HG03066 (cell line): ENCODE results near the gene PODNL1.

Experiments
- ATAC-seq: cut with Tn5 transposase; IDR thresholded peaks from one replicate; pipeline ENCODE4 v1.9.1; 2021; ENCODE audit warnings: low read depth; ENCODE audit not compliant: unreplicated experiment

PODNL1 gene

GRCh38 chr19:13938301-13939064, at the start of gene PODNL1:
PODNL1 (minus strand) TSS chr19:13938417; CDS start chr19:13938181, 236 bp downstream.
- ATAC-seq = no peak

GRCh38 chr19:13987101-13987890, 49.1 kb upstream of the PODNL1 start:
- no peak for ATAC-seq

DNA sequence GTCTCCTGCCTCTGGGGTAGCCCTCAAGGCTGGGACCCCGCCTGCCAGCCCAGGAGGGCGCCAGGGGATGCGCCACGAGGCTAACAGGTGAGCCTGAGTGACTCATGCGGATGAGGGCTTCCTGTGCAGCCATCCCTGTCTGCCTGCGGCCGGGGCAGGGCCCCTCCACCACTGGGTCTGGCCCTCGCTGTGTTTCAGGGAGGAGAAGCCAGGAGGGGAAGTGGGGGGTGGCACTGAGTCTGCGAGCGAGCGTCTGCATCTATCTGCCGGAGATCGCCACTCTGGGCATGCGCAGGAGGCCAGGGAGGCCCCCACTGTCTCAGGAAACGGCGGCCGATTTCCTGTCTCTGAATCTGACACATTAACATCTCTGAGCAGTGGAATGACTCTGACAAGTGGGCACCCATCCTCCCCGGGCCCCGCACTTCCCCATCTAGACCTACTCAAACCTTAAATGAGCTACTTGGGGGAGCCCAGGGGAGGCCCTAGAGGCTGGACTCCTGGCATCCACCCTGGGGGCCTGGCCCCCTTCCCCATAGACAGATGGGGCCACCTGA, 48.2 kb upstream of the PODNL1 start:
- ATAC-seq = peak; percentile 74

GRCh38 chr19:13985771-13986347, 47.6 kb upstream of the PODNL1 start:
- ATAC-seq = peak; percentile 18

GRCh38 chr19:13984875-13985741, 46.9 kb upstream of the PODNL1 start:
- no peak for ATAC-seq

- no peak for ATAC-seq
These were observed 46.0 kb upstream of the PODNL1 start for GRCh38 chr19:13984186-13984585.

- ATAC-seq = no peak
These were observed 45.1 kb upstream of the PODNL1 start for GRCh38 chr19:13983213-13983889.

- no peak for ATAC-seq
These were observed 44.6 kb upstream of the PODNL1 start for GRCh38 chr19:13982773-13983172.

- no peak for ATAC-seq
These were observed 43.8 kb upstream of the PODNL1 start for GRCh38 chr19:13981988-13982501.

- ATAC-seq = no peak
These were observed 43.2 kb upstream of the PODNL1 start for GRCh38 chr19:13981467-13981866.

- ATAC-seq = no peak
These were observed 42.8 kb upstream of the PODNL1 start for GRCh38 chr19:13981021-13981420.

GRCh38 chr19:13980340-13980739, 42.1 kb upstream of the PODNL1 start:
- ATAC-seq = no peak

DNA sequence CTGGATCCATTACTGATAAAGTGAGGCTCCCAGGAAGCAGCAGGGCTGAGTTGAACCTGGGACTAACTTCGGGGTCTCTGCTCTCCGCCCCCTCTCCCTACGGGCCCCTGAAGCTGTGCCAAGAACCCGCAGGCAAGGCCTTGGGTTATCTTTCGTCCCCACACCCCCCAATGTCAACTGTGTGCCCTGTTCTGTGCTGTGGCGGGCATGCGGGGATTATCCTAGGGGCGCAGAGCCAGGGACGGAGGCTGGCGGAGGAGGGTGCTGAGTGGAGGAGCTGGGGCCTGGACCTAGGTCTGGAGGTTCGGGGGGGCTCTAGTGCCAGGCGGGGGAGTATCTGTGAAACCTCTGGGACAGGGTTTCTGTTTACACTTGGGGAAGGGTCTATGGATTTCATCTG, 41.5 kb upstream of the PODNL1 start:
- no peak for ATAC-seq

- ATAC-seq = no peak
These were observed 41.0 kb upstream of the PODNL1 start for GRCh38 chr19:13979244-13979615.

- ATAC-seq = no peak
These were observed 40.4 kb upstream of the PODNL1 start for GRCh38 chr19:13978351-13979243.

DNA sequence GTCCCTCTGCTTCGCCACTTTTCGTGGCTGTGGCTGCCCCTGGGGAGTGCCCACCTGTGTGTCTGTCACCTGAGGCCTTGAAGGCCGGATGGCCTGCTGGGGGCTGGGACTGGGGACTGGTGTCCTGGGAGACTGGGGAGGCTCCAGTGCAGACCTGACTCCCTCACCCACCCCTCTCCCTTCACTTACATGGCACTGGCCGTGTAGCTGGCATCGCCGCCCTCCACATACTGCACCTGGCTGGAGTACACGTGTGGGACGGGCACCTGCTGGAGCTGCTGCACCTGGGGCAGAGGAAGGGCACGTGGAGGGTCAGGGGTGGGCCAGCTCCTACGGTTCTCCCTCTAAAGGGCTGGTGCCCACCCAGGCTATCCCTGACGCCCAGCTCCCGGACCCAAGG, 39.6 kb upstream of the PODNL1 start:
- ATAC-seq = no peak

GRCh38 chr19:13976446-13976845, 38.2 kb upstream of the PODNL1 start:
- no peak for ATAC-seq

DNA sequence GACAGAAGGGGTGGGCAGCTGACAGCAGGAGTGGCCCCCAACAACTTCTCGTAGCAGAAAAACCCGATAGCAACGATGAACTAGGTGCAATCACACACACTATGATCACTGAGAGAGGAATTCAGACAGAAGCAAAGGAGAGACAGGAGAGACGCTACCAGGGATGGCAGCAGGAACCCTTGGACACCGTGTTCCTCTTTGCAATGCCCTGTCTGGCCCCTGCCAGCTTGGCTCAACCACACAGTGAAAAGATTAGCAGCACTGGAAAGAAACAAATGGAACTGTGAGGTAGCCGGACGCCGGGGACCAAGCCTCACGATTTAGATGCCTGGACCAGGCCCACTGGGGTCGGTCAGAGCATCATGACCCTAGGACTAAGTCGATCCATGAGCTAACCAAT, 37.7 kb upstream of the PODNL1 start:
- no peak for ATAC-seq

DNA sequence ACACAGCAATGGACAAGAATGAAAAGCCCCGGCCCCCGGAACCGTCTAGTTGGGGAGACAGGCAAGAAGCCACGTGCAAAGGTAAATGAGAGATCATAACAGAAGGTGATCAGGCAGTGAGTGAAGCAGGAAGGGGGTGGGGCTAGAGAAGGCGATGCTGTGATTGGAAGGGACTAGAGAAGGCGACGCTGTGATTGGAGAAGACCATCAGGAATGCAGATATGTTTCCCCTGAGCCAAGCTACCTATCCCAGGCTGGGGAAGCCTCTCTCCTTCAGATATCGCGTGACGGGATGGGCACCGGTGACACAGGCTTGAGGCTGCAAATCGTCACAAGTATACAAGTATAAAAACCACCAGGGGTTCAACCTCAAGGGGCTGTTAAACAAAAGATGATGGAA, 35.9 kb upstream of the PODNL1 start:
- no peak for ATAC-seq
